ENCODE results near the gene PSME1. TPM values are rescaled to one million over a fixed set of nuclear protein-coding genes. Genes with fewer than 3 reads are reported as not detected.

PSME1 gene
- total RNA-seq, 1 experiment from 2014 or later = 76.8 TPM

- peaks cover 28% of the 10 kb centered on the region for H3K4me1 Mint-ChIP-seq
- ATAC-seq (no peak), DNase-seq (ENCODE audit: low spot score) (no peak)
- no peak for TF ChIP-seq MLX (CRISPR knock-in tag; IDR thresholded peaks at IDR 0.05)
- TF ChIP-seq ZBTB21 (CRISPR knock-in tag; IDR thresholded peaks at IDR 0.05; ENCODE audit: borderline replicate concordance) = no peak
- no peak for TF ChIP-seq RELA (CRISPR knock-in tag; IDR thresholded peaks at IDR 0.05; ENCODE audit: borderline replicate concordance)
- TF ChIP-seq ELF4 (CRISPR knock-in tag; IDR thresholded peaks at IDR 0.05; ENCODE audit: low read depth) = no peak
- TF ChIP-seq FOXP1 (CRISPR knock-in tag; IDR thresholded peaks at IDR 0.05; ENCODE audit: borderline replicate concordance) = no peak
- no peak for TF ChIP-seq KAT7 (CRISPR knock-in tag; IDR thresholded peaks at IDR 0.05; ENCODE audit: borderline replicate concordance)
- TF ChIP-seq ZNF138 (CRISPR knock-in tag; conservative IDR thresholded peaks at IDR 0.05) = no peak
- H3K9me3 Mint-ChIP-seq = no peaks in the 10 kb centered on the region
- no peaks in the 10 kb centered on the region for H3K27me3 Mint-ChIP-seq (ENCODE audit: low read depth)
- ChIA-PET CTCF (interaction anchor here (1.5 kb wide), 1 partner anchor 17 kb away, joined by 3 read pairs; the partner anchor contains the start of gene IRF9), POLR2A (no interaction called here)
- H3K4me3 Mint-ChIP-seq = no peak overlapping the region
- H3K36me3 Mint-ChIP-seq = peaks cover 26% of the 10 kb centered on the region
- no peak overlapping the region for H3K27ac Mint-ChIP-seq
Measured at GRCh38 chr14:24144451-24144850, 8.5 kb downstream of the PSME1 start.

GRCh38 chr14:24145219-24145618 lies 9.2 kb downstream of the PSME1 start:
- TF ChIP-seq NFATC4 (CRISPR knock-in tag; IDR thresholded peaks at IDR 0.05) (no peak), ATF1 (CRISPR knock-in tag; IDR thresholded peaks at IDR 0.05) (no peak), JUN (CRISPR knock-in tag; IDR thresholded peaks at IDR 0.05) (no peak), ZBTB21 (CRISPR knock-in tag; IDR thresholded peaks at IDR 0.05; ENCODE audit: borderline replicate concordance) (no peak), GABPB1 (CRISPR knock-in tag; IDR thresholded peaks at IDR 0.05) (no peak), ZNF138 (CRISPR knock-in tag; conservative IDR thresholded peaks at IDR 0.05) (no peak), MXD4 (CRISPR knock-in tag; IDR thresholded peaks at IDR 0.05; ENCODE audit: borderline replicate concordance) (no peak), PRDM15 (CRISPR knock-in tag; IDR thresholded peaks at IDR 0.05) (no peak), NR2C2 (CRISPR knock-in tag; IDR thresholded peaks at IDR 0.05) (no peak), ATF6 (CRISPR knock-in tag; IDR thresholded peaks at IDR 0.05) (no peak), ZNF416 (CRISPR knock-in tag; IDR thresholded peaks at IDR 0.05) (no peak)
- DNase-seq (ENCODE audit: low spot score) = no peak
- Mint-ChIP-seq H3K9me3 (no peaks in the 10 kb centered on the region), H3K36me3 (peaks cover 29% of the 10 kb centered on the region), H3K4me3 (peak overlapping the region; percentile 99), H3K4me1 (peaks cover 24% of the 10 kb centered on the region), H3K27ac (no peak overlapping the region), H3K27me3 (ENCODE audit: low read depth) (no peaks in the 10 kb centered on the region)
- no peak for ATAC-seq
- CTCF ChIA-PET = interaction anchor here (1.4 to 4.1 kb wide), 3 partner anchors 16 to 126 kb away, joined by 4 to 55 read pairs (median 12); partner anchors contain the start of gene IRF9
- POLR2A ChIA-PET = interaction anchor here (1.8 to 3.3 kb wide), 2 partner anchors 31 to 63 kb away, joined by 9 to 24 read pairs; partner anchors contain the start of genes DCAF11 and NRL

Data from WTC11 (cell line).